H1 (cell line): ENCODE data around the gene MRE11. TPM values are rescaled to one million over a fixed set of nuclear protein-coding genes. Genes with fewer than 3 reads are reported as not detected.

Source experiments
- CTCF ChIA-PET: fragments of 300-600 bp; sonication (Branson Sonifier 250); formaldehyde crosslinking; loops from one replicate; lab custom pipeline; 2021; ENCODE audit not compliant: partially characterized antibody; lab: Charles Lee
- POLR2A ChIA-PET: fragments of 300-600 bp; sonication (Branson Sonifier 250); formaldehyde crosslinking; loops from one replicate; lab custom pipeline; 2021; ENCODE audit warnings: inconsistent platforms; ENCODE audit not compliant: partially characterized antibody; lab: Charles Lee
- DNase-seq, 2 experiments: peaks; one replicate each; pipeline versions ENCODE4 v3.0.0 to v3.0.0-alpha.2; 2010 to 2022; ENCODE audit warnings: low spot score in 2 of 2, low read depth in 1 of 2, mixed read lengths in 1 of 2
- FAIRE-seq: peaks from 2 replicates; lab custom pipeline; 2011; peaks lifted over from hg19 to GRCh38; lab: Jason Lieb, UNC
- H2AFZ ChIP-seq: 2 replicates; pipeline ENCODE4 v1.8.1; 2012; ENCODE audit warnings: low read length, inconsistent platforms
- H2AK5ac ChIP-seq: 2 replicates; pipeline ENCODE4 v1.6.1; 2013; ENCODE audit warnings: low read depth, low read length
- H2BK120ac ChIP-seq: replicated peaks from 2 replicates; pipeline ENCODE3; 2013; ENCODE audit warnings: low read depth, low read length, inconsistent platforms
- H2BK12ac ChIP-seq: 2 replicates; pipeline ENCODE4 v1.6.1; 2013; ENCODE audit warnings: low read depth, low read length
- H2BK15ac ChIP-seq: 2 replicates; pipeline ENCODE4 v1.6.1; 2013; ENCODE audit warnings: low read length
- H2BK20ac ChIP-seq: 2 replicates; pipeline ENCODE4 v1.6.1; 2013; ENCODE audit warnings: low read length
- H2BK5ac ChIP-seq: 2 replicates; pipeline ENCODE4 v1.6.1; 2013; ENCODE audit warnings: low read depth, low read length
- H3K14ac ChIP-seq: 2 replicates; pipeline ENCODE4 v1.6.1; 2013; ENCODE audit warnings: inconsistent platforms; ENCODE audit not compliant: insufficient read length
- H3K18ac ChIP-seq: 2 replicates; pipeline ENCODE4 v1.6.1; 2013; ENCODE audit warnings: low read length; ENCODE audit errors: extremely low read depth
- H3K23ac ChIP-seq: 2 replicates; pipeline ENCODE4 v1.6.1; 2013; ENCODE audit warnings: inconsistent platforms; ENCODE audit not compliant: insufficient read length
- H3K23me2 ChIP-seq: 2 replicates; pipeline ENCODE4 v1.6.1; 2013; ENCODE audit warnings: low read depth, low read length
- H3K27ac ChIP-seq: 2 replicates; pipeline ENCODE4 v1.6.1; 2011; ENCODE audit warnings: low read depth, low read length, inconsistent platforms
- H3K27me3 ChIP-seq, 4 experiments: replicated peaks in 1 of 4; 1 replicate in 1 of 4; 2 replicates in 3 of 4; pipeline versions ENCODE4 v1.6.1 to v1.8.1; 2011 to 2013; ENCODE audit warnings: low read length in 3 of 4, mild to moderate bottlenecking in 3 of 4, inconsistent platforms in 2 of 4, mixed read lengths in 2 of 4, moderate library complexity in 1 of 4; ENCODE audit not compliant: control insufficient read depth in 3 of 4, insufficient read depth in 3 of 4; ENCODE audit errors: extremely low read depth in 1 of 4
- H3K36me3 ChIP-seq, 4 experiments: 2 replicates each; pipeline versions ENCODE4 v1.6.1 to v1.8.1; 2011 to 2013; ENCODE audit warnings: mild to moderate bottlenecking in 4 of 4, low read length in 3 of 4, moderate library complexity in 2 of 4, control low read depth in 1 of 4, inconsistent platforms in 1 of 4; ENCODE audit not compliant: insufficient read depth in 4 of 4, control insufficient read depth in 2 of 4
- H3K4ac ChIP-seq: replicated peaks from 2 replicates; pipeline ENCODE3; 2013; ENCODE audit warnings: low read length, low read depth, mixed read lengths, inconsistent platforms; ENCODE audit not compliant: insufficient read length
- H3K4me1 ChIP-seq, 4 experiments: replicated peaks in 1 of 4; 1 replicate in 1 of 4; 2 replicates in 3 of 4; pipeline versions ENCODE4 v1.6.1 to v1.8.1; 2011 to 2013; ENCODE audit warnings: low read length in 3 of 4, inconsistent platforms in 2 of 4, mixed read lengths in 1 of 4; ENCODE audit not compliant: insufficient read depth in 4 of 4, control insufficient read depth in 3 of 4
- H3K4me2 ChIP-seq, 2 experiments: 2 replicates each; pipeline versions ENCODE4 v1.6.1 to v1.8.1; 2011 to 2013; ENCODE audit warnings: low read depth in 2 of 2, low read length in 2 of 2, control low read depth in 1 of 2, inconsistent platforms in 1 of 2, mild to moderate bottlenecking in 1 of 2; ENCODE audit not compliant: insufficient read depth in 1 of 2
- H3K4me3 ChIP-seq, 4 experiments: fragments of 200-600, 300-600 bp in 1 of 4; sonication (generic), shearing (Covaris generic), sonication (Bioruptor Twin) in 1 of 4; 2 replicates each; pipeline versions ENCODE4 v1.5.1 to v1.8.1; 2011 to 2016; ENCODE audit warnings: low read length in 4 of 4, low read depth in 3 of 4, control low read depth in 2 of 4, inconsistent platforms in 2 of 4, mild to moderate bottlenecking in 2 of 4, mixed read lengths in 1 of 4, moderate library complexity in 1 of 4; ENCODE audit not compliant: insufficient read depth in 2 of 4; ENCODE audit errors: extremely low read depth in 1 of 4
- H3K56ac ChIP-seq: replicated peaks from 2 replicates; pipeline ENCODE3; 2013; ENCODE audit warnings: low read depth, mild to moderate bottlenecking, mixed read lengths, low read length, inconsistent platforms; ENCODE audit not compliant: insufficient read length
- H3K79me1 ChIP-seq: 2 replicates; pipeline ENCODE4 v1.6.1; 2013; ENCODE audit warnings: low read depth, low read length, control low read depth
- H3K79me2 ChIP-seq, 2 experiments: 2 replicates each; pipeline versions ENCODE4 v1.6.1 to v1.8.1; 2012 to 2013; ENCODE audit warnings: low read length in 2 of 2, mild to moderate bottlenecking in 2 of 2, inconsistent platforms in 1 of 2; ENCODE audit not compliant: insufficient read depth in 2 of 2, control insufficient read depth in 1 of 2
- H3K9ac ChIP-seq, 4 experiments: replicated peaks in 1 of 4; 1 replicate in 1 of 4; 2 replicates in 3 of 4; pipeline versions ENCODE4 v1.6.1 to v1.8.1; 2011 to 2013; ENCODE audit warnings: low read depth in 3 of 4, low read length in 3 of 4, control low read depth in 2 of 4, mild to moderate bottlenecking in 2 of 4, moderate library complexity in 2 of 4, inconsistent platforms in 1 of 4; ENCODE audit errors: extremely low read depth in 1 of 4
- H3K9me3 ChIP-seq, 2 experiments: 2 replicates each; pipeline versions ENCODE4 v1.6.1 to v1.8.1; 2012 to 2013; ENCODE audit warnings: mild to moderate bottlenecking in 2 of 2, moderate library complexity in 2 of 2, control low read depth in 1 of 2, inconsistent platforms in 1 of 2, low read depth in 1 of 2, low read length in 1 of 2, mixed read lengths in 1 of 2; ENCODE audit not compliant: insufficient read depth in 2 of 2
- H4K20me1 ChIP-seq, 2 experiments: replicated peaks in 1 of 2; 2 replicates each; pipeline versions ENCODE3 to v1.8.1; 2011 to 2013; ENCODE audit warnings: inconsistent platforms in 2 of 2, low read length in 2 of 2, mild to moderate bottlenecking in 1 of 2; ENCODE audit not compliant: insufficient read depth in 2 of 2, control insufficient read depth in 1 of 2
- H4K5ac ChIP-seq: 2 replicates; pipeline ENCODE4 v1.6.1; 2013; ENCODE audit warnings: low read length, low read depth, mixed read lengths, inconsistent platforms; ENCODE audit not compliant: insufficient read length
- H4K8ac ChIP-seq: 2 replicates; pipeline ENCODE4 v1.8.0; 2013; ENCODE audit warnings: mild to moderate bottlenecking, moderate library complexity, low read length, inconsistent platforms; ENCODE audit not compliant: insufficient read depth; ENCODE audit errors: extremely low read depth
- H4K91ac ChIP-seq: replicated peaks from 2 replicates; pipeline ENCODE3; 2013; ENCODE audit warnings: low read length, mixed read lengths, inconsistent platforms; ENCODE audit not compliant: insufficient read length
- CBX5 ChIP-seq: fragments of 300-800, 300-1000 bp; sonication (generic); IDR thresholded peaks from 2 replicates; pipeline ENCODE4 v1.7.1; 2016; ENCODE audit warnings: antibody characterized with exemption, low read length, low read depth
- JUN ChIP-seq: IDR thresholded peaks from 2 replicates; pipeline ENCODE4 v1.6.1; 2011; ENCODE audit warnings: low read depth, mild to moderate bottlenecking, improper control_type of control experiment, low read length
- KDM4A ChIP-seq: IDR thresholded peaks from one replicate; pipeline ENCODE4 v1.7.1; 2012; ENCODE audit warnings: low read depth, mild to moderate bottlenecking, moderate library complexity, low read length, inconsistent platforms; ENCODE audit not compliant: severe bottlenecking
- MAX ChIP-seq: IDR thresholded peaks from 2 replicates; pipeline ENCODE4 v1.6.1; 2012; ENCODE audit warnings: inconsistent platforms
- PHF8 ChIP-seq: fragments of 200-600 bp; sonication (generic); conservative IDR thresholded peaks from 2 replicates; pipeline ENCODE4 v1.7.1; 2012; ENCODE audit warnings: low read depth, mild to moderate bottlenecking, inconsistent platforms, low read length, moderate library complexity
- SP1 ChIP-seq: IDR thresholded peaks from 2 replicates; pipeline ENCODE4 v1.6.1; 2011; ENCODE audit warnings: low read depth, low read length
- TAF1 ChIP-seq: IDR thresholded peaks from 2 replicates; pipeline ENCODE4 v1.6.1; 2011; ENCODE audit warnings: mild to moderate bottlenecking, low read depth, low read length
- TBP ChIP-seq: IDR thresholded peaks from 2 replicates; pipeline ENCODE4 v1.6.1; 2011; ENCODE audit warnings: low read depth, low read length, improper control_type of control experiment
- ZNF274 ChIP-seq: IDR thresholded peaks from 2 replicates; pipeline ENCODE4 v1.7.0; 2012; ENCODE audit warnings: low read length, borderline replicate concordance; ENCODE audit errors: extremely low read depth
- WGBS, 2 experiments: shearing (Covaris generic) in 1 of 2; methylation state at CpG; one replicate each; pipeline versions ENCODE4 v1.1.6 to v1.1.7; 2013 to 2015; ENCODE audit warnings: low lambda C conversion rate in 2 of 2, mixed read lengths in 2 of 2, inconsistent platforms in 1 of 2, low coverage in 1 of 2, missing lambda C conversion rate in 1 of 2; ENCODE audit not compliant: insufficient replicate concordance in 2 of 2, insufficient coverage in 1 of 2, insufficient read length in 1 of 2; ENCODE audit errors: extremely low coverage in 1 of 2, missing lambda C conversion rate in 1 of 2; 5-methylcytosine and 5-hydroxymethylcytosine counted together
- polyA plus RNA-seq, 7 experiments: library from polyadenylated mRNA; depleted of rRNA in 3 of 7; stranded (reverse) in 5 of 7; unstranded in 2 of 7; fragments of >200 nt in 5 of 7; fragments of 200-250 nt in 2 of 7; gene quantifications; 1 replicate in 5 of 7; 2 replicates in 1 of 7; 4 replicates in 1 of 7; pipeline versions ENCODE4 v1.2.1 to v1.2.3, GENCODE V29; 2011 to 2013; ENCODE audit warnings: missing spikeins in 2 of 7, mixed read lengths in 2 of 7
- total RNA-seq: library from RNA; stranded (reverse); fragmentation: NEBNext Ultra II Directional; extraction: Animal tissue kit (Norgen Biotek cat#: 25700); gene quantifications from 2 replicates; pipeline ENCODE4 v1.2.1, GENCODE V29; 2021

Gene MRE11
- total and polyA plus RNA-seq, 2 of the 8 experiments (the other 6 are each of a cell fraction or from before 2014, with no cell fraction given), result 7.2 to 43.4 TPM

- Histone ChIP-seq H3K4me1 (peaks cover 0 to 2% (median 0%) of the 10 kb centered on the region in 4 experiments; a peak in 2 of 7 replicates), H3K27me3 (peaks cover 9 to 32% (median 29%) of the 10 kb centered on the region in 4 experiments), H2AK5ac (no peak overlapping the region), H4K5ac (no peak overlapping the region), H3K23ac (no peak overlapping the region), H3K27ac (no peak overlapping the region), H4K20me1 (no peaks in the 10 kb centered on the region), H3K4me3 (peak overlapping the region; percentile 32 to 66 (median 41)), H4K8ac (no peak overlapping the region), H4K91ac (no peak overlapping the region), H2BK12ac (no peak overlapping the region), H3K79me2 (no peaks in the 10 kb centered on the region), H3K14ac (no peak overlapping the region), H3K4me2 (peak overlapping the region; percentile 88 to 91), H3K56ac (no peak overlapping the region), H3K79me1 (no peaks in the 10 kb centered on the region), H3K18ac (no peak overlapping the region), H3K9me3 (no peaks in the 10 kb centered on the region), H2BK120ac (no peak overlapping the region), H2BK20ac (no peak overlapping the region), H3K4ac (peak overlapping the region; percentile 15), H3K36me3 (no peaks in the 10 kb centered on the region), H3K9ac (no peak overlapping the region), H2BK5ac (peak overlapping the region; percentile 3; the same call in 1 of the 2 replicates), H3K23me2 (peaks cover 13% of the 10 kb centered on the region; the same call in 1 of the 2 replicates), H2AFZ (peak overlapping the region; percentile 66; the same call in 1 of the 2 replicates), H2BK15ac (no peak overlapping the region)
- POLR2A ChIA-PET, result no interaction called here
- WGBS, 2 experiments, result 61% methylated on average over 10 of the region's 10 CpGs; no CpG with 5 or more reads in 1 of the 2 experiments
- TF ChIP-seq KDM4A (no peak), TBP (no peak), SP1 (no peak), TAF1 (no peak), CBX5 (no peak), MAX (no peak), PHF8 (no peak), JUN (no peak), ZNF274 (no peak)
- CTCF ChIA-PET, result interaction anchor here (1.7 to 2.9 kb wide), 3 partner anchors 66 to 507 kb away, joined by 5 to 10 read pairs (median 6); no protein-coding TSS in a partner anchor
- FAIRE-seq, result no peak
- DNase-seq, result no peak
These were observed 91.8 kb downstream of the MRE11 start for GRCh38 chr11:94401773-94402265.
